PC-3 (cell line): Measurements from ENCODE around the gene TMEM125. TPM values are rescaled to one million over a fixed set of nuclear protein-coding genes. Genes with fewer than 3 reads are reported as not detected.
A peak's percentile ranks its signal among the peaks of the same experiment; 100 is the strongest.

Experiments used
- ATAC-seq: fragments of 200-7000 bp; cut with Tn5 transposase; 2 replicates; pipeline ENCODE4 v1.9.1; 2020; ENCODE audit warnings: mild to moderate bottlenecking, moderate library complexity
- BruUV-seq: library from RNA; stranded (reverse); fragments of 400-500 nt; replicated peaks from 2 replicates; lab custom pipeline; 2021; lab: Mats Ljungman, UMichigan
- CTCF ChIA-PET: fragments of 300-600 bp; sonication (Branson Sonifier 250); formaldehyde crosslinking; loops from one replicate; lab custom pipeline; 2022; ENCODE audit warnings: antibody characterized with exemption; lab: Charles Lee
- POLR2A ChIA-PET: fragments of 300-600 bp; sonication (Branson Sonifier 250); formaldehyde crosslinking; loops from one replicate; lab custom pipeline; 2022; ENCODE audit warnings: antibody characterized with exemption; ENCODE audit not compliant: unreplicated experiment; lab: Charles Lee
- DNase-seq: peaks from one replicate; pipeline ENCODE4 v3.0.0-alpha.2; 2015
- H2AFZ ChIP-seq: fragments of 300-600 bp; sonication (generic); 2 replicates; pipeline ENCODE4 v1.6.0; 2016; ENCODE audit warnings: antibody characterized with exemption, low read length
- H3F3A ChIP-seq: fragments of 300-600 bp; sonication (generic); one replicate; pipeline ENCODE4 v1.6.0; 2017; ENCODE audit warnings: antibody characterized with exemption, low read length, control low read depth, mild to moderate bottlenecking; ENCODE audit not compliant: unreplicated experiment
- H3K27ac ChIP-seq: fragments of 300-600 bp; sonication (generic); 2 replicates; pipeline ENCODE4 v1.5.1; 2016; ENCODE audit warnings: mild to moderate bottlenecking, low read length
- H3K27me3 ChIP-seq: fragments of 300-600 bp; sonication (generic); 2 replicates; pipeline ENCODE4 v1.6.1; 2016; ENCODE audit warnings: low read length, mixed read lengths
- H3K36me3 ChIP-seq: fragments of 300-600 bp; sonication (generic); 2 replicates; pipeline ENCODE4 v1.6.1; 2016; ENCODE audit warnings: low read depth, mixed run types, low read length, mixed read lengths
- H3K4me1 ChIP-seq: fragments of 300-600 bp; sonication (generic); 2 replicates; pipeline ENCODE4 v1.5.1; 2016; ENCODE audit warnings: low read length; ENCODE audit not compliant: insufficient read depth
- H3K4me2 ChIP-seq: fragments of 300-600 bp; sonication (generic); 2 replicates; pipeline ENCODE4 v1.6.0; 2016; ENCODE audit warnings: low read length
- H3K4me3 ChIP-seq: fragments of 300-600 bp; sonication (generic); 2 replicates; pipeline ENCODE4 v1.5.1; 2016; ENCODE audit warnings: mild to moderate bottlenecking, low read length, mixed read lengths
- H3K79me2 ChIP-seq: fragments of 300-600 bp; sonication (generic); 2 replicates; pipeline ENCODE4 v1.6.1; 2017; ENCODE audit warnings: low read length, mixed read lengths
- H3K9ac ChIP-seq: fragments of 300-600 bp; sonication (generic); 2 replicates; pipeline ENCODE4 v1.6.0; 2016; ENCODE audit warnings: mild to moderate bottlenecking, low read length
- H3K9me2 ChIP-seq: fragments of 300-600 bp; sonication (generic); replicated peaks from 2 replicates; pipeline ENCODE4 v1.6.1; 2016; ENCODE audit warnings: mixed run types, low read length, mixed read lengths
- H3K9me3 ChIP-seq: fragments of 300-600 bp; sonication (generic); 2 replicates; pipeline ENCODE4 v1.6.1; 2016; ENCODE audit warnings: low read length, mixed read lengths
- H4K20me1 ChIP-seq: fragments of 300-600 bp; sonication (generic); 2 replicates; pipeline ENCODE4 v1.6.1; 2016; ENCODE audit warnings: low read length, mixed read lengths
- CTCF ChIP-seq: fragments of 300-600 bp; sonication (generic); conservative IDR thresholded peaks from 2 replicates; pipeline ENCODE4 v1.5.1; 2017; ENCODE audit warnings: antibody characterized with exemption, low read depth, mild to moderate bottlenecking, low read length
- EZH2 ChIP-seq: fragments of 300-600 bp; sonication (generic); IDR thresholded peaks from one replicate; pipeline ENCODE4 v1.6.1; 2017; ENCODE audit warnings: antibody characterized with exemption, mild to moderate bottlenecking, low read length; ENCODE audit not compliant: unreplicated experiment
- EZH2phosphoT487 ChIP-seq: fragments of 300-600 bp; sonication (generic); IDR thresholded peaks from 2 replicates; pipeline ENCODE4 v1.6.1; 2018; ENCODE audit warnings: mild to moderate bottlenecking, antibody characterized with exemption, low read length, borderline replicate concordance
- intact Hi-C: fragments of 100-400 bp; cut with micrococcal nuclease; formaldehyde crosslinking; loops from 2 replicates; pipeline ENCODE4 v1.9.0; 2023
- total RNA-seq: library from RNA; depleted of rRNA; stranded (reverse); fragments of >200 nt; gene quantifications from 2 replicates; pipeline ENCODE4 v1.2.3, GENCODE V29; 2014

The TMEM125 gene
- total RNA-seq, 1 experiment from 2014 or later: 9.8 TPM

- no peaks in the 10 kb centered on the region for H3K9me2 ChIP-seq
- H3K36me3 ChIP-seq: no peaks in the 10 kb centered on the region
- no peak for ATAC-seq
- ChIA-PET CTCF (no interaction called here), POLR2A (no interaction called here)
- no peak for TF ChIP-seq CTCF
- no peak for TF ChIP-seq EZH2phosphoT487
- no peak for TF ChIP-seq EZH2
- no peak overlapping the region for H3K27ac ChIP-seq
- no TSS peak for BruUV-seq
- H3K4me2 ChIP-seq: no peak overlapping the region
- intact Hi-C loops: no loop called here
- no peak overlapping the region for H2AFZ ChIP-seq
- H3K4me3 ChIP-seq: no peak overlapping the region
- H3K9me3 ChIP-seq: no peaks in the 10 kb centered on the region
- no peaks in the 10 kb centered on the region for H3K27me3 ChIP-seq
- H3F3A ChIP-seq: no peaks in the 10 kb centered on the region
- H3K79me2 ChIP-seq: no peaks in the 10 kb centered on the region
- DNase-seq: no peak
- H4K20me1 ChIP-seq: no peaks in the 10 kb centered on the region
- H3K9ac ChIP-seq: no peak overlapping the region
- no peaks in the 10 kb centered on the region for H3K4me1 ChIP-seq
Measured at GRCh38 chr1:43315481-43315880, 45.7 kb downstream of the TMEM125 start.

- Histone ChIP-seq H4K20me1 (no peaks in the 10 kb centered on the region), H3K4me1 (no peaks in the 10 kb centered on the region), H3K27me3 (no peaks in the 10 kb centered on the region), H3K4me3 (no peak overlapping the region), H3K9ac (no peak overlapping the region), H3K4me2 (no peak overlapping the region), H3K36me3 (no peaks in the 10 kb centered on the region), H3K9me2 (no peaks in the 10 kb centered on the region), H3F3A (no peaks in the 10 kb centered on the region), H3K27ac (no peak overlapping the region), H3K9me3 (no peaks in the 10 kb centered on the region), H3K79me2 (no peaks in the 10 kb centered on the region), H2AFZ (no peak overlapping the region)
- no peak for ATAC-seq
- DNase-seq: no peak
- ChIA-PET POLR2A (no interaction called here), CTCF (no interaction called here)
- intact Hi-C loops: no loop called here
- TF ChIP-seq EZH2phosphoT487: no peak
- no TSS peak for BruUV-seq
Measured at GRCh38 chr1:43315963-43316737, 46.4 kb downstream of the TMEM125 start.

GRCh38 chr1:43316738-43317520 is 47.1 kb downstream of the TMEM125 start:
- no peaks in the 10 kb centered on the region for H3K4me1 ChIP-seq
- H4K20me1 ChIP-seq: no peaks in the 10 kb centered on the region
- ChIA-PET CTCF (no interaction called here), POLR2A (no interaction called here)
- DNase-seq: no peak
- H2AFZ ChIP-seq: no peak overlapping the region
- H3K27me3 ChIP-seq: no peaks in the 10 kb centered on the region
- no peaks in the 10 kb centered on the region for H3K79me2 ChIP-seq
- no peak overlapping the region for H3K27ac ChIP-seq
- H3K4me3 ChIP-seq: no peak overlapping the region
- ATAC-seq: no peak; the same call in 1 of the 2 replicates
- BruUV-seq: no TSS peak
- no peaks in the 10 kb centered on the region for H3F3A ChIP-seq
- no peaks in the 10 kb centered on the region for H3K9me2 ChIP-seq
- no peaks in the 10 kb centered on the region for H3K36me3 ChIP-seq
- intact Hi-C loops: no loop called here
- H3K9me3 ChIP-seq: no peaks in the 10 kb centered on the region
- no peak overlapping the region for H3K4me2 ChIP-seq
- H3K9ac ChIP-seq: no peak overlapping the region
- no peak for TF ChIP-seq EZH2phosphoT487
- TF ChIP-seq CTCF: peak; percentile 43
